HFFc6 (cell line): ENCODE results near the gene CAVIN1. TPM values are rescaled to one million over a fixed set of nuclear protein-coding genes. Genes with fewer than 3 reads are reported as not detected.
A peak's percentile ranks its signal among the peaks of the same experiment; 100 is the strongest.

Source experiments
- DNase-seq: peaks from one replicate; pipeline ENCODE4 v3.0.0-alpha.2; 2018
- H3K27ac Mint-ChIP-seq: 2 replicates; pipeline ENCODE4 v1.8.0; 2020; ENCODE audit warnings: mild to moderate bottlenecking, mixed read lengths
- H3K27me3 Mint-ChIP-seq: 2 replicates; pipeline ENCODE4 v1.8.0; 2021; ENCODE audit warnings: mild to moderate bottlenecking, moderate library complexity, mixed read lengths; ENCODE audit not compliant: insufficient read depth
- H3K36me3 Mint-ChIP-seq: 2 replicates; pipeline ENCODE4 v1.8.0; 2021; ENCODE audit warnings: low read depth, mixed read lengths
- H3K4me1 Mint-ChIP-seq: 2 replicates; pipeline ENCODE4 v1.8.0; 2020; ENCODE audit warnings: low read depth, mixed read lengths
- H3K4me3 Mint-ChIP-seq: 2 replicates; pipeline ENCODE4 v1.8.0; 2020; ENCODE audit warnings: mild to moderate bottlenecking, moderate library complexity, mixed read lengths
- H3K9me3 Mint-ChIP-seq: 2 replicates; pipeline ENCODE4 v1.8.0; 2020; ENCODE audit warnings: mild to moderate bottlenecking, mixed read lengths
- CTCF ChIP-seq: fragments of 200-600 bp; sonication (generic); IDR thresholded peaks from 2 replicates; pipeline ENCODE4 v1.5.0; 2021; ENCODE audit warnings: antibody characterized with exemption, mild to moderate bottlenecking
- total RNA-seq, 6 experiments: library from RNA; stranded (reverse); fragmentation: NEBNext Ultra II Directional; extraction: Animal tissue kit (Norgen Biotek cat#: 25700); gene quantifications; 2 replicates in 1 of 6; 3 replicates in 5 of 6; pipeline ENCODE4 v1.2.3, GENCODE V29; 2021

The CAVIN1 gene
- total RNA-seq, 6 experiments from 2014 or later: 1,059 to 1,221 (median 1,100) TPM

- peaks cover 2% of the 10 kb centered on the region; the same call in 1 of the 2 replicates for H3K27me3 Mint-ChIP-seq
- peaks cover 22% of the 10 kb centered on the region for H3K4me1 Mint-ChIP-seq
- no peak overlapping the region for H3K4me3 Mint-ChIP-seq
- H3K27ac Mint-ChIP-seq: no peak overlapping the region
- TF ChIP-seq CTCF: peak; percentile 74
- H3K36me3 Mint-ChIP-seq: no peaks in the 10 kb centered on the region
- DNase-seq: no peak
- H3K9me3 Mint-ChIP-seq: no peaks in the 10 kb centered on the region
These were observed 15.8 kb upstream of the CAVIN1 start for GRCh38 chr17:42438600-42439567.

GRCh38 chr17:42436391-42436790 is 13.3 kb upstream of the CAVIN1 start:
- peak overlapping the region; percentile 13 for H3K4me3 Mint-ChIP-seq
- H3K9me3 Mint-ChIP-seq: no peaks in the 10 kb centered on the region
- no peaks in the 10 kb centered on the region for H3K36me3 Mint-ChIP-seq
- DNase-seq: peak; percentile 75
- peaks cover 13% of the 10 kb centered on the region for H3K4me1 Mint-ChIP-seq
- H3K27me3 Mint-ChIP-seq: no peaks in the 10 kb centered on the region
- peak overlapping the region; percentile 62 for H3K27ac Mint-ChIP-seq
- no peak for TF ChIP-seq CTCF

- TF ChIP-seq CTCF: no peak
- Mint-ChIP-seq H3K4me3 (no peak overlapping the region), H3K27ac (no peak overlapping the region), H3K9me3 (no peaks in the 10 kb centered on the region), H3K4me1 (peaks cover 39% of the 10 kb centered on the region), H3K36me3 (peaks cover 6% of the 10 kb centered on the region; the same call in 1 of the 2 replicates), H3K27me3 (no peaks in the 10 kb centered on the region; the same call in 1 of the 2 replicates)
- no peak for DNase-seq
These were observed 8.7 kb upstream of the CAVIN1 start for GRCh38 chr17:42431758-42432161.

- no peak for DNase-seq
- Mint-ChIP-seq H3K4me3 (no peak overlapping the region), H3K27me3 (no peaks in the 10 kb centered on the region; the same call in 1 of the 2 replicates), H3K36me3 (peaks cover 6% of the 10 kb centered on the region; the same call in 1 of the 2 replicates), H3K9me3 (no peaks in the 10 kb centered on the region), H3K4me1 (peaks cover 37% of the 10 kb centered on the region), H3K27ac (0 out of 2 replicates have a peak overlapping the region, but pooled peaks have one; percentile 40)
- TF ChIP-seq CTCF: no peak
These were observed 6.8 kb upstream of the CAVIN1 start for GRCh38 chr17:42429726-42430447.

GRCh38 chr17:42428141-42428944 is 5.3 kb upstream of the CAVIN1 start:
- DNase-seq: peak; percentile 99
- Mint-ChIP-seq H3K4me3 (peak overlapping the region; percentile 50; the same call in 1 of the 2 replicates), H3K36me3 (peaks cover 6% of the 10 kb centered on the region; the same call in 1 of the 2 replicates), H3K27me3 (no peaks in the 10 kb centered on the region; the same call in 1 of the 2 replicates), H3K4me1 (peaks cover 48% of the 10 kb centered on the region), H3K27ac (peak overlapping the region; percentile 87), H3K9me3 (no peaks in the 10 kb centered on the region)
- TF ChIP-seq CTCF: peak; percentile 85
